Suprapubic skin (tissue), 4 donors: ENCODE results near the gene B3GALT6.

Experiments
- CTCF ChIP-seq, 2 donors: fragments of 200-600 bp in 1 of 2; fragments of 450-650 bp in 1 of 2; sonication (generic) in 1 of 2; IDR thresholded peaks; one replicate each; pipeline ENCODE4 v1.5.1; 2016 to 2019; ENCODE audit warnings: antibody characterized with exemption in 2 of 2, mild to moderate bottlenecking in 1 of 2, moderate library complexity in 1 of 2
- EP300 ChIP-seq: sonication (generic); formaldehyde crosslinking; IDR thresholded peaks from one replicate; pipeline ENCODE4 v1.6.1; 2017; ENCODE audit warnings: antibody characterized with exemption
- POLR2A ChIP-seq, 2 donors: fragments of 450-650 bp; IDR thresholded peaks; one replicate each; pipeline ENCODE4 v1.6.1; 2017; ENCODE audit warnings: antibody characterized with exemption in 2 of 2, mild to moderate bottlenecking in 2 of 2, moderate library complexity in 2 of 2
- POLR2AphosphoS5 ChIP-seq, 3 donors: sonication (generic); formaldehyde crosslinking; IDR thresholded peaks; one replicate each; pipeline ENCODE4 v1.6.1; 2017; ENCODE audit warnings: antibody characterized with exemption in 3 of 3

DNA sequence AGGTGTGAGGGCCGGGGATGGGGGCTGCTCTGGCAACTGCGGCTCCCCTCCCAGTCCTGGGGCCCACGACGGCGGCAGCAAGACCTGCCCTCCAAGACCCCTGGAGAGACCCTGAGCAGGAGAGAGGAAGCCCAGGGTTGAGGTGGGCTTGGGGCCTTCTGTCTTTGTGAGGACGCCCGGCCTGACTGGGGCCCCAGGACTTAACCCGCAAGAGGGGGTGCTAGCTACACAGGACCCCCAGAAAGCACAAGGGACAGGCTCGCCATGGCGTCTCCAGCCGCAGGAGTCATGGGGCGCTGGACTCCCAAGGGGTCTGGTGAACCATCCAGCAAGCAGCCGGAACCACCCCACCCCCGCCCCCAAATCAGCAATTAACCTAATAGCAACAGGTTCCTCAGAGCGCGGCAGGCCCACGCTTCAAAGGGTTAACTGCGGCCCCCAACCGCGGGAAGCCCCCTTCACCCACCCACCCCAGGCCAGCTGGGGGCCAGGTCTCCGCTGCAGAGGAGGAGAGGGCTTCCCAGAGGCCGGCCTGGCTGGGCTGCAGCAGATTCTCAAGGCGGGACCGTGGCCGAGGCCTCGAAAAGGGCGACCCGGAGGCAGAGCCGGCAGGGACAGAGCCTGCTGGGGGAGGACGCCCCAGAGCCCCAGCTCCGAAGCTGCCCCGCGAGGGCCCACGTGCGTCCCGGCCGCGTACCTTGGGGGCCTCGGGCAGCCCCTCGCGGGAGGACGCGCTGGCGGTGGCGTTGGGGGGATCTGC, 14.0 kb downstream of the B3GALT6 start:
- TF ChIP-seq CTCF (IDR thresholded peaks at IDR 0.05): no peak
- TF ChIP-seq POLR2A (IDR thresholded peaks at IDR 0.05): no peak
- TF ChIP-seq POLR2AphosphoS5 (IDR thresholded peaks at IDR 0.05): no peak
- no peak for TF ChIP-seq EP300
